Thyroid gland (tissue), 4 donors: ENCODE results near the gene DOCK2.

ENCODE experiments used
- CTCF ChIP-seq, 6 experiments: fragments of 200-600 bp in 3 of 6; fragments of 450-650 bp in 3 of 6; sonication (generic) in 3 of 6; IDR thresholded peaks; one replicate each; pipeline ENCODE4 v1.5.1; 2016 to 2019; ENCODE audit warnings: antibody characterized with exemption in 6 of 6, mild to moderate bottlenecking in 2 of 6, inconsistent platforms in 1 of 6, moderate library complexity in 1 of 6
- POLR2A ChIP-seq, 2 donors: fragments of 450-650 bp; IDR thresholded peaks; one replicate each; pipeline ENCODE4 v1.6.1; 2017; ENCODE audit warnings: antibody characterized with exemption in 2 of 2, mild to moderate bottlenecking in 2 of 2, moderate library complexity in 1 of 2

DNA sequence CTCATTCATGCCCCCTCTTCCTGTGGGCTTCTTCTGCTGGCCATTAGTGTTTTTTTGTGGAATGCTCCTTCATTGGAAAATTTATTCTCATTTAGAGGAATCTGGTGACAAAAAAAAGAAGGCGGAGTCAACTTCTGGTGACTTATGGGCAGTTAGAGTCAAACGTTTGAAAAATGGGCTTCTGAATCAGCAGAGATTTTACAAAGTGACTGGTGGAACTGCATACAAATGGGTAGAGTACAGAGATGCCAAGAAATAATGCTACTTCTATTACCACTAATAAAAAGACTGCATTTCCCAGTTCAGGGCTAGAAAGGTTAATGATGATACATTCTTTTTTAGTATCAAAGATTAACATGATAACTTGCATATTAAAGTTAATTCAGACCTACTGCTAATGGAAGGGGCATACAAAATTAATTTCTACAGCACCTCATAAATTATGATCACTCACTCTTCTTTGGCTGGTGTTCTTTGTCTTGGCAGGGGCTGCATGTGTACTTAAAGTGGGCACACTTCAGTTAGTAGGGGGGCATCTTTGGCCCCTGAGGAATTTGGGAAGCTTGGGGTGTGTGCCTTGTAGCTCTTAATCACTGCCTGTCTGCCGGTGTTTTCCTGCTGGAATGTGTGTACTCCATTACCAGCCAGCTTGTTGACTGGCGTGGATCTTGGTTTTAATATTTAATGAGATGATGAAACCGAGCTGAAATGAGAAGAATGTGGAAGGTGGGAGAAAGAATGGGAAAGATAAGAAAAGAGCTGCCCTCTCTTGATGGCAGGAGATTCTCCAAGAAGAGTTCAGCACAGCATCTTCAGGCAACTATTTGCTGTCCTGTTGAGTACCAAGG is 148.9 kb downstream of the DOCK2 start:
- TF ChIP-seq CTCF (IDR thresholded peaks at IDR 0.05) (no peak), POLR2A (IDR thresholded peaks at IDR 0.05) (no peak)
